ENCODE measurements around the gene GLIS1. TPM values are rescaled to one million over a fixed set of nuclear protein-coding genes. Genes with fewer than 3 reads are reported as not detected.

The GLIS1 gene
- total RNA-seq, 1 donor from 2014 or later: 1.4 TPM

GRCh38 chr1:53582211-53583020 is 156.5 kb downstream of the GLIS1 start:
- no peak for DNase-seq (ENCODE audit: low spot score)

- no peak for DNase-seq (ENCODE audit: low spot score)
Measured at GRCh38 chr1:53581476-53581875, 157.5 kb downstream of the GLIS1 start.

GRCh38 chr1:53580739-53581475 is 158.1 kb downstream of the GLIS1 start:
- DNase-seq (ENCODE audit: low spot score): no peak

GRCh38 chr1:53580009-53580400 is 159.0 kb downstream of the GLIS1 start:
- DNase-seq (ENCODE audit: low spot score): no peak

GRCh38 chr1:53579221-53580008 is 159.5 kb downstream of the GLIS1 start:
- DNase-seq (ENCODE audit: low spot score): no peak

GRCh38 chr1:53578358-53578757 is 160.6 kb downstream of the GLIS1 start:
- DNase-seq (ENCODE audit: low spot score): no peak

GRCh38 chr1:53577761-53578100 is 161.2 kb downstream of the GLIS1 start:
- no peak for DNase-seq (ENCODE audit: low spot score)

- DNase-seq (ENCODE audit: low spot score): no peak
Measured at GRCh38 chr1:53576866-53577760, 161.9 kb downstream of the GLIS1 start.

- DNase-seq (ENCODE audit: low spot score): peak; percentile 59
Measured at GRCh38 chr1:53576381-53576801, 162.6 kb downstream of the GLIS1 start.

GRCh38 chr1:53575955-53576320 is 163.0 kb downstream of the GLIS1 start:
- DNase-seq (ENCODE audit: low spot score): no peak

GRCh38 chr1:53575141-53575954 is 163.6 kb downstream of the GLIS1 start:
- DNase-seq (ENCODE audit: low spot score): no peak

GRCh38 chr1:53574621-53575020 is 164.3 kb downstream of the GLIS1 start:
- no peak for DNase-seq (ENCODE audit: low spot score)

- no peak for DNase-seq (ENCODE audit: low spot score)
Measured at GRCh38 chr1:53573931-53574330, 165.0 kb downstream of the GLIS1 start.

GRCh38 chr1:53573522-53573921 is 165.4 kb downstream of the GLIS1 start:
- no peak for DNase-seq (ENCODE audit: low spot score)

- peak; percentile 57 for DNase-seq (ENCODE audit: low spot score)
Measured at GRCh38 chr1:53572815-53573173, 166.2 kb downstream of the GLIS1 start.

GRCh38 chr1:53572065-53572814 is 166.7 kb downstream of the GLIS1 start:
- DNase-seq (ENCODE audit: low spot score): peak; percentile 72

GRCh38 chr1:53568540-53568939 is 170.4 kb downstream of the GLIS1 start:
- DNase-seq (ENCODE audit: low spot score): no peak

GRCh38 chr1:53567851-53568250 is 171.1 kb downstream of the GLIS1 start:
- DNase-seq (ENCODE audit: low spot score): no peak

GRCh38 chr1:53567450-53567849 is 171.5 kb downstream of the GLIS1 start:
- DNase-seq (ENCODE audit: low spot score): no peak

GRCh38 chr1:53563611-53564010 is 175.4 kb downstream of the GLIS1 start:
- no peak for DNase-seq (ENCODE audit: low spot score)

All from umbilical cord (tissue), 2 donors.